Tibial artery (tissue), 4 donors: ENCODE measurements around the gene SIRT3.

Experiments used
- DNase-seq, 2 donors: peaks; one replicate each; pipeline ENCODE4 v3.0.0-alpha.2; 2019
- H3K27ac ChIP-seq, 2 donors: fragments of 200-600 bp; sonication (generic) in 1 of 2; 1 replicate in 1 of 2; 2 replicates in 1 of 2; pipeline ENCODE4 v1.5.1; 2018 to 2019; ENCODE audit warnings: mild to moderate bottlenecking in 1 of 2
- H3K27me3 ChIP-seq, 2 donors: fragments of 200-600 bp; sonication (generic) in 1 of 2; one replicate each; pipeline versions ENCODE4 v1.5.1 to v1.6.0; 2016 to 2019
- H3K36me3 ChIP-seq, 3 donors: fragments of 200-600 bp; sonication (generic) in 2 of 3; one replicate each; pipeline ENCODE4 v1.5.1; 2016 to 2019; ENCODE audit warnings: mild to moderate bottlenecking in 2 of 3
- H3K4me1 ChIP-seq, 4 donors: fragments of 200-600 bp; sonication (generic) in 2 of 4; 1 replicate in 3 of 4; 2 replicates in 1 of 4; pipeline ENCODE4 v1.5.1; 2016 to 2019
- H3K4me3 ChIP-seq, 2 donors: fragments of 200-600 bp; sonication (generic) in 1 of 2; 1 replicate in 1 of 2; 2 replicates in 1 of 2; pipeline ENCODE4 v1.5.1; 2018 to 2019; ENCODE audit warnings: mild to moderate bottlenecking in 2 of 2
- H3K9me3 ChIP-seq, 3 donors: fragments of 200-600 bp; sonication (generic) in 1 of 3; one replicate each; pipeline ENCODE4 v1.5.1; 2016 to 2019
- intact Hi-C: fragments of 100-400 bp; cut with DNase I; formaldehyde crosslinking; loops from one replicate; pipeline ENCODE4 v1.15.0; 2023; ENCODE audit warnings: low total_unique reads
- TF ChIP-seq, protein P1 (sequence below), 2 experiments: fragments of 200-600 bp in 1 of 2; fragments of 450-650 bp in 1 of 2; IDR thresholded peaks; one replicate each; pipeline ENCODE4 v1.5.1; 2017 to 2019; ENCODE audit warnings: antibody characterized with exemption in 2 of 2, mild to moderate bottlenecking in 1 of 2, moderate library complexity in 1 of 2

Gene SIRT3

DNA sequence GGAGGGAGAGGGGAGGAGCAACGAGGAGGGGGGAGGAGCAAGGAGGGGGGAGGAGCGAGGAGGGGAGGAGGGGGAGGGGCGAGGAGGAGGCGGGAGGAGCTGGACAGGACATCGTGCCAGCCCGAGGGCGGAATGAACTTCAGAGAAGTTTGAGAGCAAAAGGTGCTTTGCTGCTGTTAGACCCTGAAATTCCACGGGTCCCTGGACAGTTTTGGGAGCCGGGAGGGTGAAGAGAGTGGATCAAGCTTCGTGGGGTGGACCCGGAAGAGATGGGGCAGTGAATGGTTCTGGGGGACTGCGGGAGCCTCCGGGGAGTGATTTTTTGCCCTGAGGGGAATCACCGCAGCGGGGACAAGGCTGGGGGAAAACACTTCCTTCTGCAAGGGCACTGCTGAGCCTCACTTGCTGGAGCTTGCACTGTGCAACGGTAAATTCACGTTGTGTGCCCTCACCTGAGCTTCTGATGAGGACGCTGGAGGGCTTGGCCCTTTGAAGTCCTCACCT, 31.4 kb upstream of the SIRT3 start:
- no peaks in the 10 kb centered on the region for H3K36me3 ChIP-seq
- peaks cover 0 to 33% of the 10 kb centered on the region in 2 donors for H3K27me3 ChIP-seq
- no peaks in the 10 kb centered on the region for H3K4me1 ChIP-seq
- peak overlapping the region in 1 of 2 donors; percentile 21 for H3K27ac ChIP-seq
- H3K4me3 ChIP-seq = peak overlapping the region; percentile 23 to 40
- TF ChIP-seq, protein P1, sequence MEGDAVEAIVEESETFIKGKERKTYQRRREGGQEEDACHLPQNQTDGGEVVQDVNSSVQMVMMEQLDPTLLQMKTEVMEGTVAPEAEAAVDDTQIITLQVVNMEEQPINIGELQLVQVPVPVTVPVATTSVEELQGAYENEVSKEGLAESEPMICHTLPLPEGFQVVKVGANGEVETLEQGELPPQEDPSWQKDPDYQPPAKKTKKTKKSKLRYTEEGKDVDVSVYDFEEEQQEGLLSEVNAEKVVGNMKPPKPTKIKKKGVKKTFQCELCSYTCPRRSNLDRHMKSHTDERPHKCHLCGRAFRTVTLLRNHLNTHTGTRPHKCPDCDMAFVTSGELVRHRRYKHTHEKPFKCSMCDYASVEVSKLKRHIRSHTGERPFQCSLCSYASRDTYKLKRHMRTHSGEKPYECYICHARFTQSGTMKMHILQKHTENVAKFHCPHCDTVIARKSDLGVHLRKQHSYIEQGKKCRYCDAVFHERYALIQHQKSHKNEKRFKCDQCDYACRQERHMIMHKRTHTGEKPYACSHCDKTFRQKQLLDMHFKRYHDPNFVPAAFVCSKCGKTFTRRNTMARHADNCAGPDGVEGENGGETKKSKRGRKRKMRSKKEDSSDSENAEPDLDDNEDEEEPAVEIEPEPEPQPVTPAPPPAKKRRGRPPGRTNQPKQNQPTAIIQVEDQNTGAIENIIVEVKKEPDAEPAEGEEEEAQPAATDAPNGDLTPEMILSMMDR (IDR thresholded peaks at IDR 0.05) = no peak
- intact Hi-C loops = no loop called here
- H3K9me3 ChIP-seq = peaks cover 0 to 8% (median 0%) of the 10 kb centered on the region in 3 donors
- DNase-seq = peak; percentile 36 to 74

DNA sequence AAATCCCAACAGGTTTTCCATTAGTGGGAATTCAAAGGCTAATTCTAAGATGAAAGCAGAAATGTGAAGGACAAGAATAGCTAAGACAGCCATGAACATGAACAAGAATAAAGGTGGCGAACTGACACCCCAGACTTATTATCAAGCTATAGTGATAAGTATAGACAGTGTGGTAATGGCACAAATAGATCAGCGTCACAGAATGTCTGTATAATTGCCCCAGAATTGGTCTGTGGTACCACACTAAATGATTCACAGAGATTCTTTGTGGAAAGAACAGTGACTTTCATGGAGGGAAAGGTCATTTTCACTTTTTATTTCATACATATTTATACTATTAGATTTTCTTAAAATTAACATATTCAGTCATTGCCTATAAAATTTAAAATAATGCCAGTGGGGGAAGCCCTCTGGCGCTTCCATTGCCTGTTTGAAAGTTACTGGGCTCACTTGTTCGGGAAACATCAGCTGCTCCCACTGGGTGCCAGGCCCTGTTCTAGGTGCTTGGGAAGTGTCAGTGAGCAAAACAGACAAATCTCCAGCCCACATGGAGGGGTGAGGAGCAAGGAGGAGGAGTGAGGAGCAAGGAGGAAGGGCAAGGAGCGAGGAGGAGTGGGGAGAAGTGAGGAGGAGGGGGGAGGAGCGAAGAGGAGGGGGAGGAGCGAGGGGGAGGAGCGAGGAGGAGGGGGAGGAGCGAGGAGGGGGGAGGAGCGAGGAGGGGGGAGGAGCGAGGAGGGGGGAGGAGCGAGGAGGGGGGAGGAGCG, 30.7 kb upstream of the SIRT3 start:
- TF ChIP-seq, protein P1 (IDR thresholded peaks at IDR 0.05) = no peak
- no peak overlapping the region for H3K27ac ChIP-seq
- H3K9me3 ChIP-seq = peaks cover 0 to 8% (median 0%) of the 10 kb centered on the region in 3 donors
- H3K4me3 ChIP-seq = no peak overlapping the region
- no peaks in the 10 kb centered on the region for H3K4me1 ChIP-seq
- intact Hi-C loops = no loop called here
- peak; percentile 42 to 66 for DNase-seq
- peaks cover 0 to 26% of the 10 kb centered on the region in 2 donors for H3K27me3 ChIP-seq
- H3K36me3 ChIP-seq = no peaks in the 10 kb centered on the region

DNA sequence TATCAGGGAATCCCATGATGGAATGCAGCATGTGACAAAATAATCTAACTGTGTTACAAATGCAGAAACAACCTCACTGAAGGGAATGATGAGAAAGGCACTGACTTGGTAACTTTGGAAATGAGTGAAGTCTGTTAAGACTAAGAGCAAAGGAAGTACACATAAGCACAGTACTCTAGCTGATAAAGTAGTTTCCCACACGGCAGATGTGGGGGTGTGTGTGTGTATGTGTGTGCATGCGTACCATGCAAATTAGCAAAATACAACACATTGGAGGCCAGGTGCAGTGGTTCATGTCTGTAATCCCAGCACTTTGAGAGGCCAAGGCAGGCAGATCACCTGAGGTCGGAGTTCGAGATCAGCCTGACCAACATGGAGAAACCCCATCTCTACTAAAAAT, 25.5 kb upstream of the SIRT3 start:
- Histone ChIP-seq H3K4me1 (no peaks in the 10 kb centered on the region), H3K27me3 (peaks cover 0 to 14% of the 10 kb centered on the region in 2 donors), H3K4me3 (no peak overlapping the region), H3K27ac (no peak overlapping the region), H3K9me3 (peaks cover 0 to 8% (median 0%) of the 10 kb centered on the region in 3 donors), H3K36me3 (no peaks in the 10 kb centered on the region)
- no peak for DNase-seq
- intact Hi-C loops = no loop called here
- TF ChIP-seq, protein P1 (IDR thresholded peaks at IDR 0.05) = no peak

DNA sequence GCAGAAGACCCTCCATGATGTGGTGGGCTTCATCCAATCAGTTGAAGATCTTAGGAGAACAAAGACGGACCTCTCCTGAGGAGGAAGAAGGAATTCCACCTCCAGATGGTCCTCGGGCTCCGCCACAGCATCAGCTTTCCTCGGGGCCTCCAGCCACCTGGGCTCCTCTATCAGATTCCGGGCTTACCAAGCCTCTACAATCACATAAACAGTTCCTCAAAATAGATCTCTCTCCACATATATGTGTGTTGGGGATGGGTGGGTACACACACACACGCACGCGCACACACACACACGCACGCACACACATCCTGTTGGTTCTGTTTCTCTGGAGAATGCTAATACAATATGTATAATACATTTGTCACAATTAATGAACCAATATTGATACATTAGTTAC, 23.3 kb upstream of the SIRT3 start:
- Histone ChIP-seq H3K27me3 (peaks cover 0 to 14% of the 10 kb centered on the region in 2 donors), H3K4me3 (no peak overlapping the region), H3K36me3 (no peaks in the 10 kb centered on the region), H3K9me3 (no peaks in the 10 kb centered on the region), H3K27ac (no peak overlapping the region), H3K4me1 (no peaks in the 10 kb centered on the region)
- intact Hi-C loops = loop anchor here (10.0 kb wide), 1 partner anchor 45 kb away; the partner anchor contains the start of gene IFITM2
- TF ChIP-seq, protein P1 (IDR thresholded peaks at IDR 0.05) = no peak
- no peak for DNase-seq

DNA sequence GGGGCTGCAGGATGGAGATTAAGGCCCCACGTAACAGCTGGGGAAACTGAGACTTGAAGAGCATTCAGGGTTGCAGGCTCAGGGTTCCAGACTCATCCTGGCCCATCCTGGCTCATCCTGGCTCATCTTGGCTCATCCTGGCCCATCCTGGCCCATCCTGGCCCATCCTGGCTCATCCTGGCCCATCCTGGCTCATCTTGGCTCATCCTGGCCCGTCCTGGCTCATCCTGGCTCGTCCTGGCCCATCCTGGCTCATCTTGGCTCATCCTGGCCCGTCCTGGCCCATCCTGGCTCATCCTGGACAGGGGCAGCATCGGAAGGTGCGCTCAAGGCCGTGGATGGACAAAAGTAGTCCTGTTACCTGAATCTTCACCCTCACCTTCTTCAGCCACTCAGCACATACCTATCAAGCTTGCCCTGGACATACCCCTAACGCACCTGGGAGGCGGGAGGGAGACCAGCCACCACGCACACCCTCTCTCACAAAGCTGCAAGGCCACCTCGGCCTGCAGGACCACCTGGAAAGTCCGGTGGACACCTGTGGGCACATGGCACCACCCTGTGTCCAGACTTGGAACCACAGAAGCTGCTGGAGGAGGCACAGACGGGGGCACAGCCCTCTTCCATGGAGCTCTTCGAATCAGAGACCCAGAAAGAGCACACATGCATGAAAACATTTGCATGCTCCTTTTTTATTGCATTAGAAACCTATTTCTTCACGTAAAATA, 21.8 kb upstream of the SIRT3 start:
- H3K4me1 ChIP-seq = no peaks in the 10 kb centered on the region
- no peaks in the 10 kb centered on the region for H3K9me3 ChIP-seq
- no peak overlapping the region for H3K27ac ChIP-seq
- intact Hi-C loops = loop anchor here (10.0 kb wide), 1 partner anchor 47 kb away; the partner anchor contains the start of gene IFITM2
- H3K27me3 ChIP-seq = peaks cover 0 to 14% of the 10 kb centered on the region in 2 donors
- H3K36me3 ChIP-seq = peaks cover 0 to 12% (median 7%) of the 10 kb centered on the region in 3 donors
- H3K4me3 ChIP-seq = no peak overlapping the region
- no peak for DNase-seq
- TF ChIP-seq, protein P1 (IDR thresholded peaks at IDR 0.05) = no peak
